HCT116 (cell line): ENCODE results near the gene SLCO2A1. TPM values are rescaled to one million over a fixed set of nuclear protein-coding genes. Genes with fewer than 3 reads are reported as not detected.

Experiments
- ATAC-seq: fragments of 200-7000 bp; cut with Tn5 transposase; 2 replicates; pipeline ENCODE4 v1.9.1; 2020; ENCODE audit warnings: mild to moderate bottlenecking, moderate library complexity
- BruUV-seq: library from RNA; stranded (reverse); fragments of 400-500 nt; replicated peaks from 2 replicates; lab custom pipeline; 2021; lab: Mats Ljungman, UMichigan
- CTCF ChIA-PET: fragments of 300-600 bp; sonication (Branson Sonifier 250); formaldehyde crosslinking; loops from one replicate; lab custom pipeline; 2021; ENCODE audit warnings: antibody characterized with exemption; lab: Charles Lee
- POLR2A ChIA-PET: fragments of 300-600, 350-600 bp; sonication (Branson Sonifier 250); formaldehyde crosslinking; loops from one replicate; lab custom pipeline; 2021; ENCODE audit warnings: antibody characterized with exemption; lab: Charles Lee
- RAD21 ChIA-PET, 2 experiments: fragments of 300-600 bp; sonication (Branson Sonifier 250); formaldehyde crosslinking; loops; one replicate each; lab custom pipeline; 2023; ENCODE audit warnings: low total read pairs in 2 of 2; ENCODE audit not compliant: uncharacterized antibody in 2 of 2, unreplicated experiment in 2 of 2, low non-redundant PET in 1 of 2; lab: Charles Lee
- DNase-seq: peaks from one replicate; pipeline ENCODE4 v3.0.0-alpha.2; 2010; ENCODE audit warnings: low read depth, low spot score
- H2AFZ ChIP-seq: fragments of 200-600 bp; shearing (Covaris generic), sonication (generic); 2 replicates; pipeline ENCODE4 v1.6.1; 2017; ENCODE audit warnings: low read depth, mixed run types, mixed read lengths, antibody characterized with exemption, low read length; ENCODE audit not compliant: poor library complexity, severe bottlenecking
- H3K27ac ChIP-seq: 2 replicates; pipeline ENCODE4 v1.5.1; 2012; ENCODE audit warnings: low read depth, low read length
- H3K27me3 ChIP-seq: fragments of 200-600 bp; sonication (generic); 2 replicates; pipeline ENCODE4 v1.6.1; 2016; ENCODE audit warnings: mixed run types, low read length, mixed read lengths; ENCODE audit not compliant: insufficient read depth
- H3K36me3 ChIP-seq, 2 experiments: fragments of 200-500 bp in 1 of 2; fragments of 200-600 bp in 1 of 2; sonication (Bioruptor generic) in 1 of 2; sonication (generic) in 1 of 2; 2 replicates each; pipeline versions ENCODE4 v1.5.1 to v1.6.1; 2014 to 2016; ENCODE audit warnings: low read length in 2 of 2, inconsistent platforms in 1 of 2, mixed read lengths in 1 of 2, mixed run types in 1 of 2; ENCODE audit not compliant: insufficient read depth in 2 of 2, control insufficient read depth in 1 of 2
- H3K4me1 ChIP-seq, 2 experiments: fragments of 200-600 bp in 1 of 2; sonication (generic) in 1 of 2; 2 replicates each; pipeline versions ENCODE4 v1.5.1 to v1.6.1; 2012 to 2017; ENCODE audit warnings: low read length in 2 of 2, inconsistent platforms in 1 of 2, mild to moderate bottlenecking in 1 of 2, mixed read lengths in 1 of 2, mixed run types in 1 of 2, moderate library complexity in 1 of 2; ENCODE audit not compliant: insufficient read depth in 2 of 2, control insufficient read depth in 1 of 2
- H3K4me2 ChIP-seq: fragments of 200-600 bp; sonication (generic); 2 replicates; pipeline ENCODE4 v1.6.1; 2017; ENCODE audit warnings: mixed run types, low read length, mixed read lengths
- H3K4me3 ChIP-seq, 2 experiments: fragments of 200-600 bp in 1 of 2; sonication (generic) in 1 of 2; replicated peaks in 1 of 2; 2 replicates each; pipeline ENCODE4 v1.5.1; 2011 to 2016; ENCODE audit warnings: low read length in 2 of 2, control low read depth in 1 of 2, low read depth in 1 of 2, mild to moderate bottlenecking in 1 of 2, mixed read lengths in 1 of 2, mixed run types in 1 of 2
- H3K79me2 ChIP-seq: fragments of 200-600 bp; sonication (generic); 2 replicates; pipeline ENCODE4 v1.6.1; 2017; ENCODE audit warnings: mild to moderate bottlenecking, mixed run types, low read length, moderate library complexity, mixed read lengths; ENCODE audit not compliant: insufficient read depth
- H3K9ac ChIP-seq: fragments of 200-600 bp; sonication (generic); 2 replicates; pipeline ENCODE4 v1.6.1; 2016; ENCODE audit warnings: low read length, mixed read lengths
- H3K9me2 ChIP-seq: fragments of 200-600 bp; sonication (generic), shearing (Covaris generic); 2 replicates; pipeline ENCODE4 v1.6.1; 2017; ENCODE audit warnings: mixed run types, mild to moderate bottlenecking, moderate library complexity; ENCODE audit not compliant: insufficient read depth
- H3K9me3 ChIP-seq, 2 experiments: fragments of 200-500 bp in 1 of 2; fragments of 200-600 bp in 1 of 2; sonication (Bioruptor generic) in 1 of 2; sonication (generic) in 1 of 2; 2 replicates each; pipeline ENCODE4 v1.6.1; 2014 to 2017; ENCODE audit warnings: low read length in 2 of 2, mixed read lengths in 2 of 2, inconsistent platforms in 1 of 2, low read depth in 1 of 2, mild to moderate bottlenecking in 1 of 2, mixed run types in 1 of 2, moderate library complexity in 1 of 2; ENCODE audit not compliant: control insufficient read depth in 1 of 2, insufficient read depth in 1 of 2
- H4K20me1 ChIP-seq: fragments of 200-600 bp; sonication (generic), shearing (Covaris generic); 2 replicates; pipeline ENCODE4 v1.6.1; 2017; ENCODE audit warnings: mixed run types, mild to moderate bottlenecking, moderate library complexity; ENCODE audit not compliant: insufficient read depth
- ATF3 ChIP-seq: IDR thresholded peaks from 2 replicates; pipeline ENCODE4 v1.6.1; 2012
- CBX3 ChIP-seq: IDR thresholded peaks from 2 replicates; pipeline ENCODE4 v1.6.1; 2012; ENCODE audit warnings: low read depth
- CEBPB ChIP-seq: IDR thresholded peaks from 2 replicates; pipeline ENCODE4 v1.6.1; 2012; ENCODE audit warnings: low read depth
- ELF1 ChIP-seq: IDR thresholded peaks from 2 replicates; pipeline ENCODE4 v1.6.1; 2012; ENCODE audit warnings: low read depth, borderline replicate concordance
- JUND ChIP-seq: IDR thresholded peaks from 2 replicates; pipeline ENCODE4 v1.6.1; 2012
- MAX ChIP-seq: IDR thresholded peaks from 2 replicates; pipeline ENCODE4 v1.6.1; 2012
- POLR2AphosphoS5 ChIP-seq: IDR thresholded peaks from 2 replicates; pipeline ENCODE4 v1.6.1; 2011; ENCODE audit warnings: mild to moderate bottlenecking, low read depth, low read length, moderate library complexity
- SIN3A ChIP-seq: IDR thresholded peaks from 2 replicates; pipeline ENCODE4 v1.6.1; 2012; ENCODE audit warnings: low read depth
- SP1 ChIP-seq: IDR thresholded peaks from 2 replicates; pipeline ENCODE4 v1.6.1; 2012; ENCODE audit warnings: low read depth
- SRF ChIP-seq: IDR thresholded peaks from 2 replicates; pipeline ENCODE4 v1.6.1; 2012; ENCODE audit warnings: low read depth
- TCF7L2 ChIP-seq: IDR thresholded peaks from 2 replicates; pipeline ENCODE4 v1.7.0; 2011; ENCODE audit warnings: borderline replicate concordance, inconsistent platforms; ENCODE audit not compliant: insufficient read depth, insufficient read length; ENCODE audit errors: extremely low read depth
- YY1 ChIP-seq: IDR thresholded peaks from 2 replicates; pipeline ENCODE4 v1.6.1; 2011; ENCODE audit warnings: low read length, low read depth, moderate library complexity, mild to moderate bottlenecking; ENCODE audit not compliant: insufficient replicate concordance; ENCODE audit errors: extremely low read depth
- ZBTB33 ChIP-seq: IDR thresholded peaks from 2 replicates; pipeline ENCODE4 v1.6.1; 2011; ENCODE audit warnings: mild to moderate bottlenecking, low read length, moderate library complexity; ENCODE audit not compliant: insufficient replicate concordance; ENCODE audit errors: extremely low read depth
- intact Hi-C: fragments of 100-400 bp; cut with micrococcal nuclease; formaldehyde crosslinking; loops from 2 replicates; pipeline ENCODE4 v1.10.0; 2022
- total RNA-seq: library from RNA; stranded (reverse); gene quantifications from one replicate; pipeline ENCODE4 v1.2.1, GENCODE V29; 2021; ENCODE audit not compliant: unreplicated experiment
- TF ChIP-seq, protein P1 (sequence below), 3 experiments: fragments of 200-600 bp in 1 of 3; sonication (generic) in 1 of 3; IDR thresholded peaks in 2 of 3; conservative IDR thresholded peaks in 1 of 3; 2 replicates each; pipeline ENCODE4 v1.5.1; 2012 to 2017; ENCODE audit warnings: low read depth in 2 of 3, low read length in 2 of 3, antibody characterized with exemption in 1 of 3, borderline replicate concordance in 1 of 3, control low read depth in 1 of 3, mild to moderate bottlenecking in 1 of 3, mixed read lengths in 1 of 3, mixed run types in 1 of 3, moderate library complexity in 1 of 3; ENCODE audit not compliant: insufficient read depth in 1 of 3

Gene SLCO2A1
- total RNA-seq, 1 experiment from 2014 or later: 0.52 TPM

DNA sequence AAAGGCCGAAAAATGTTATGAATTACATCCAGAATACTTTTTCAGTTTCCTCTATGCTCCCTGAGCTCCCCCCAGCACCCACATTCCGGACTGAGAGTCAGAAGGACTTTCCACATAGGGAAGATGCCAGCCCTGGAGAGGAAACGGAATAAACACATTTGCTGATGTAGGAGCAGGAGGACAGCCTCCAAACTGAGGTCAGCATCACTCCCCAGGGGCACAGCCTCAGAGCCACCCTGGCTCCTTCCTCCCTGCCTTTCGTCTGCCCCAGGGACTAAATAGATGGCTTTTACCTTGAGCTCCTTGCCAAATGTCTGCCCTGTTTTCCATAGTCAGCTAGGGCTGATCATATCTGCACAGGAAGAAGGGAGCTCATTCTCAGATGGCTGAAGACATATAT lies 22.6 kb upstream of the SLCO2A1 start:
- no peaks in the 10 kb centered on the region for H4K20me1 ChIP-seq
- ChIA-PET RAD21 (no interaction called here), CTCF (no interaction called here), POLR2A (no interaction called here)
- no peak overlapping the region for H3K27ac ChIP-seq
- H3K9ac ChIP-seq: no peak overlapping the region
- no peaks in the 10 kb centered on the region for H3K79me2 ChIP-seq
- no peak overlapping the region for H3K4me3 ChIP-seq
- H3K4me2 ChIP-seq: no peak overlapping the region
- H3K9me2 ChIP-seq: no peaks in the 10 kb centered on the region
- no TSS peak for BruUV-seq
- TF ChIP-seq, protein P1, sequence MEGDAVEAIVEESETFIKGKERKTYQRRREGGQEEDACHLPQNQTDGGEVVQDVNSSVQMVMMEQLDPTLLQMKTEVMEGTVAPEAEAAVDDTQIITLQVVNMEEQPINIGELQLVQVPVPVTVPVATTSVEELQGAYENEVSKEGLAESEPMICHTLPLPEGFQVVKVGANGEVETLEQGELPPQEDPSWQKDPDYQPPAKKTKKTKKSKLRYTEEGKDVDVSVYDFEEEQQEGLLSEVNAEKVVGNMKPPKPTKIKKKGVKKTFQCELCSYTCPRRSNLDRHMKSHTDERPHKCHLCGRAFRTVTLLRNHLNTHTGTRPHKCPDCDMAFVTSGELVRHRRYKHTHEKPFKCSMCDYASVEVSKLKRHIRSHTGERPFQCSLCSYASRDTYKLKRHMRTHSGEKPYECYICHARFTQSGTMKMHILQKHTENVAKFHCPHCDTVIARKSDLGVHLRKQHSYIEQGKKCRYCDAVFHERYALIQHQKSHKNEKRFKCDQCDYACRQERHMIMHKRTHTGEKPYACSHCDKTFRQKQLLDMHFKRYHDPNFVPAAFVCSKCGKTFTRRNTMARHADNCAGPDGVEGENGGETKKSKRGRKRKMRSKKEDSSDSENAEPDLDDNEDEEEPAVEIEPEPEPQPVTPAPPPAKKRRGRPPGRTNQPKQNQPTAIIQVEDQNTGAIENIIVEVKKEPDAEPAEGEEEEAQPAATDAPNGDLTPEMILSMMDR (IDR thresholded peaks at IDR 0.05 in 2 of 3, conservative IDR thresholded peaks at IDR 0.05 in 1 of 3; ENCODE audit: borderline replicate concordance in 1 of 3, insufficient read depth in 1 of 3, low read depth in 2 of 3, low read length in 2 of 3): no peak
- TF ChIP-seq SP1 (no peak), SIN3A (no peak), CBX3 (no peak), SRF (no peak), JUND (no peak), TCF7L2 (no peak), ZBTB33 (no peak), ELF1 (no peak), POLR2AphosphoS5 (no peak), YY1 (no peak), ATF3 (no peak), MAX (no peak), CEBPB (no peak)
- intact Hi-C loops: no loop called here
- no peak overlapping the region for H2AFZ ChIP-seq
- H3K9me3 ChIP-seq: no peaks in the 10 kb centered on the region
- no peaks in the 10 kb centered on the region for H3K36me3 ChIP-seq
- H3K4me1 ChIP-seq: peaks cover 0 to 1% of the 10 kb centered on the region in 2 experiments; a peak in 1 of 4 replicates
- no peaks in the 10 kb centered on the region for H3K27me3 ChIP-seq
- no peak for ATAC-seq
- DNase-seq: no peak
